ENCODE data around the gene EIF3I.
A peak's percentile ranks its signal among the peaks of the same experiment; 100 is the strongest.

Gene EIF3I

DNA sequence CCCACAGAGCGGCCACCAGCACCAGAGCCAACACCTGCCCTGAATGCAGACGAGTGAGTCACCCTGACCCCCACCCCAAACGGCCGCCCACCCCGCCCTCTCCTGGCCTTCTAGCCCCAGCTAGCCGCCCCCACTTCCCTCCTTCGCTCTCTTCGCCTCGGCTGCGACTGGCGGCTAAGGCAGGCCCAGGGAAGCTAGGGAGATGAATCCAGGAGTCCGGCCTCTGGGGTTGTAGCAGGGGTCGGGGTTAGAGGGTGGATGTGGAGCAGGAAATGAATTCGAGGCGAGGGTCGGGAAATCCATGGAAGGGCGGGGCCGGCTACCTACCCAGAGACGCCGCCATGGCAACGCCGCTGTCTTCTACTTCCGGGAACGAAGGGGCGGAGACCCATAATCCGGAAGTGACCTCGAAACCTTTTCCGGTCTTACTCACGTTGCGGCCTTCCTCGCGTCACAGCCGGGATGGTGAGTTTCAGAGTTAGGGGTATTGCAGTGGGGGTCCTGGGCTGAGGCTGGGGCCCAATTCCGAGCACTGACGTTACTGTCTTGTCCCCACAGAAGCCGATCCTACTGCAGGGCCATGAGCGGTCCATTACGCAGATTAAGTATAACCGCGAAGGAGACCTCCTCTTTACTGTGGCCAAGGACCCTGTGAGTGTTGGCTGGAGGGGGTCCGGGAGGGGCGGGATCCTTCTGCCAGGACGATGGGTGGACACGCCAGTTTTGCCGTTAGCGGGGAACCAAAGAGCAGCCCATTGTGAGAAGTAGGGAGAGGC is at the start of gene EIF3I, which contains the start of gene TMEM234:
TSS of gene EIF3I (plus strand) at position 428 of the 776 bp plus-strand sequence. CDS start at position 463, 35 bp downstream.
TSS of gene TMEM234 (minus strand) at position 374 of the 776 bp plus-strand sequence. CDS start at position 343, 31 bp downstream.
- DNase-seq = peak; percentile 87

DNA sequence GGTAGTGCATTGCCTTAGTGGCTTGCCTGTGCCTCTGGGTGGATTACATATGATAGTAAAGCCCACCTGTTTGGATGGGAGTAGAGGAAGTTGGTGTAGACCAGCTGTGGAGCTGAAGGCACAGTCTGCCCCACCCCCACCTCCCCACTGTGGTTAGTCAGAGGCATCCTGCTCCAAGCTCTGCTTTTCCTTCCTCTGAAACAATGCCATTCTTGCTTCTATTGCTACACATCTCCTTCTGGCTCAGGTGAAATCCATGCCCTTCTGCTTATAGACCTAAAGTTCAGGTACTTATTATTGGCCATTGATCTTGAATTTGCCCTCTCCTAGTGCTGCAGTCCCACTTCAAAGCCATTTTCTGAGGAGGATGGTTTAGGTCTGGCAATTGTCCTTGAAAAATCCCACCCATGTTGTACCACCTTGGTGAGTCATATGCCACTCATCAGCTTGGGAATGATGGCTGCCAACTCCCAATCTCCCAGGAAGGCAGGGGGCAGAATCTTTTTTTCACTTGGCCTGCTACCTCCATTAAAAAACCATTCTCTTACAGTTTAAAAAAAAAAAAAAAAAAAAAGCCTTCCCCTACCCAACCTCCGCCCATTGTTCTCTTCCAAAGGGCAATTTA is 49.5 kb upstream of the EIF3I start:
- no peak for DNase-seq

DNA sequence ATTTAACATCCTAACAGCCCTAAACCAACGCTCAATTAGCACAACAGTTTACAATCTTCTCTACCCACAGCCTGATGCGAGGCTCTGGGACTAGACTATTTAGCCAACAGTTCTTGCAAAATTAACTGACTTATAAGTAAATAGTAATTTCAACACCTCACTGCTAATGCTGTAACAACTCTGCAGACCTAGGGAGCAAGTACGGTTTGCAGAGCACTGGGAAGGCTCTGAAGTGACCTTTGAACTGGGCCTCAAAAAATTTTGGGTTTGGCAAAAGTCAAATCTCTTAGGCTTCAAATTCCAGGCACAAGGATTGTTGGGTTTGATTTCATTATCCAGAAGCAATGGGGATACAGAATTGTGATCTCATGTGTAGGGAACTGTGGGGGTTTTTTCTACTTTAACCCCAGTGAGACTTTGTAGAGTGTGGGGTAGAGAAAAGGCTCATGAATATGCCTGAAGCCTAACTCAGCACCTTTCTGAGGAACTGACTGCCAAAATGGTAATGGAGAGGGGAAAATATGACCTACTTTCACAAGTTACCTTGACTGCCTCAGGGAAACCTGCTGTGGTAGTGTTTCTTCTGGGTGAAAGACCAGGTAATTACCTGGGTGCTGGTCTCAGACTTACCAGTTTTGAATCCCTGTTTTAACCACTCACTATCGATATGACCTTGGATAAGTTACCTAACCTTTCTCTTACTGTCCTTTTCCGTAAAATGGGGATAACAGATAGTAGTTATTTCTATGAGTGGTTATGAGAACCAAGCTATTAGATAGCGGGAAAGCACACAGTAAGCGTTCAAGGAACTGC is 43.6 kb upstream of the EIF3I start:
- DNase-seq = no peak

DNA sequence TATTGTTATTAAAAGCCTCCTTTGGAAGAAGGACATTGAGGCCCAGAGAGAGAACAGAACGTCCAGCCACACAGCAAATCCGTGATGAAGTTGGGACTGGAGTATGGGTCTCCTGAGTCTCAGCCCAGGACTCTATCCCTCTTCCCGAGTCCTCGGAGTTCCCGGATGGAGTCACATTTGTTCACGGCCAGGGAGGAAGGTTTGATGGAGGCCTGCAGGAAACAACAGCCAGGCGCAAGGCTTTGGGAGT is 43.1 kb upstream of the EIF3I start:
- no peak for DNase-seq

DNA sequence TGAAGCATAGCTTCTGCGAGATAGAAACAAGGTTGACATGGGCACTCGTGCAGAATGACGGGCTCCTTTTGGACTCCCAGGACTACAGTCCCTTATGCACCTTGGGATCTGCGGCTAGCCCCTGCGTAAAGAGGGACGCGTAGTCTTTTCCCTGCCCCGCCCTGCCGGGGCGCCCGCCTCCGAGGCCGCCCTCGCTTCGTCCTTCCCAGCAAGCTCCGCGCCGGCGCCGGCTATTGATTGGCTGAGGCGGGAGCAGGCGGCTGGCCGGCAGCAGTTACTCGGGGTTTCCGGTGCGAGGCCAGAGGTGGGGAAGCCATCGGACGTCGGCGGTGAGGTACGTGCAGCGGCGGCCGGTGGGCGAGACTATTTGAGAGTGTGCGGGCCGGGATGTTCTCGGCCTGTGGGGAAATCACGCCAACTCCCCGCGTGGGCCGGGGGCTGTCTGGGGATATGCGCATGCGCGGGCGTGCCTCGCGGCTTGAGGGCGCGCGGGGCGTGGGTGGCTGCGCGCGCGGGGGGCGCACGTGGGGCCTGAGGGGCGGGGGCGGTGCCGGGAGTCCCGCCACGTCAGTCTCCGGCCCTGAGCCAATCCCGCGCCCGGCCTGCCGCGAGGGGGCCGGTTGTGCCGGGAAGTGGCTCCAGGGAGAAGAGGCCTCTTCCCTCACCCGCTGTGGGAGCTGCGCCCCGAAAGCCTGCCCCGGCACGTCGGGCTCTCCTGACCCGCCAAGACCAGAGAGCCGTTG is 42.6 kb upstream of the EIF3I start, which contains the start of gene TXLNA:
TSS of gene TXLNA (plus strand) at position 233 of the 743 bp plus-strand sequence. CDS start 671 bp downstream, outside the sequence.
- DNase-seq = peak; percentile 89

DNA sequence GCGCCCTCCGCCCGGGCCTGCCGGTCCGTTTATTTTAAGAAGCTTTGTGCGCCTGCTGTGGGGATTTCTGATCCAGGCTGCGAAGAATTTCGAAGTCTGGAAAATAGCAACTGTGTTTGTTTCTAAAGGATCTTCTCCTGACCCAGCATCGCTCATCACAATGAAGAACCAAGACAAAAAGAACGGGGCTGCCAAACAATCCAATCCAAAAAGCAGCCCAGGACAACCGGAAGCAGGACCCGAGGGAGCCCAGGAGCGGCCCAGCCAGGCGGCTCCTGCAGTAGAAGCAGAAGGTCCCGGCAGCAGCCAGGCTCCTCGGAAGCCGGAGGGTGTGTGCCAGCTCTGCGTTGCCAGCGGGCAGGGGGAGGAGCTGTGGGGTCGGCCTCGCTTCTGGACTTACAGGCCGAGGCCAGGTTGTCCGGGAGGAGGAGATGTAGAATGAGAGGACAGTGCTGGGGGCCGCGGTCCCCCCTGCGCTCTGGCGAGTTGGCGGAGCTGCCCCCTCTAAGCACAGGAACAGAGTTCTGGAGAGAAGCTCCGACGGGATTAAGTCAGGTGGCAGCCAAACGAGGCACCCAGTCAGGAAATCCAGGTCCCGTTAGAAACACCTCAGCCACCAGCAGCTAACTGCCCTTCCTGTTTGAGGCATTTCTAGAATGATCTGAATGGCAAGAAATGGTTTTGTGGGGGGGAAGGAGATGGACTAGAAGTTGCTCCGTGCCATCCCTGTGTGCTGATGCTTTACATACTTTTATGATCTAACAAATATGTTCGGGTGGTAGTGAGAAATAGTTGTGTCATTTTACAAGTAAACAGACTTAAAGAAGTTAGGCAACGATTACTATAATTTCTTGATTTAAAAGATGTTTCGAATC is 41.8 kb upstream of the EIF3I start:
- DNase-seq = peak; percentile 33

DNA sequence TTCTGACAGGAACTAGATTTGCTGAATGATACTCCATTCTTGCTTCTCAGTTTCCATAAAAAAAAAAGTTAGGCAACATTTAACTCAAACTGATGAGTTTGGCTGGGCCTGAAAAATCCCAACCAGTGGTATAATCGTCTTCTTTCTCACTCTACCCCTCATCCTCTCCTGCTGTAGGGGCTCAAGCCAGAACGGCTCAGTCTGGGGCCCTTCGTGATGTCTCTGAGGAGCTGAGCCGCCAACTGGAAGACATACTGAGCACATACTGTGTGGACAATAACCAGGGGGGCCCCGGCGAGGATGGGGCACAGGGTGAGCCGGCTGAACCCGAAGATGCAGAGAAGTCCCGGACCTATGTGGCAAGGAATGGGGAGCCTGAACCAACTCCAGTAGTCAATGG is 41.1 kb upstream of the EIF3I start:
- DNase-seq = no peak

DNA sequence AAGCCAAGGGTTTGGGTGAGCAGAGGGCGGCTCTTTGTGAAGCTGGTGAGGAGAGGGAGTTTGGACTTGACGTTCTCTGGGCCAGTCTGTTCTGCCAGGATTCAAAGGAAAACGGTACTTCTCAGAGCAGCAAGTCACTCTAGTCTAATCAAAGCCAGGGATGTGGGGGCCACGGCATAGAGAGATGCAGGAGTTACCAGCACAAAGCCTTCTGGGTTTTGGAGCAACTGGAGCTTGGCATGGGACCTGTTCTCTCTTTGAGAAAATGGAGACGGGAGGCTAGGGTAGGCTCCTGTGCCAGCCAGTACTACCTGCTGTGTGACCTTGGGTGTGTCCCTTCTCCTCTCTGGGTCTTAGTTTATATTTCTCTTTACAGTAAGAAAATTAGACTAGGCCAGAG is 40.6 kb upstream of the EIF3I start:
- no peak for DNase-seq

DNA sequence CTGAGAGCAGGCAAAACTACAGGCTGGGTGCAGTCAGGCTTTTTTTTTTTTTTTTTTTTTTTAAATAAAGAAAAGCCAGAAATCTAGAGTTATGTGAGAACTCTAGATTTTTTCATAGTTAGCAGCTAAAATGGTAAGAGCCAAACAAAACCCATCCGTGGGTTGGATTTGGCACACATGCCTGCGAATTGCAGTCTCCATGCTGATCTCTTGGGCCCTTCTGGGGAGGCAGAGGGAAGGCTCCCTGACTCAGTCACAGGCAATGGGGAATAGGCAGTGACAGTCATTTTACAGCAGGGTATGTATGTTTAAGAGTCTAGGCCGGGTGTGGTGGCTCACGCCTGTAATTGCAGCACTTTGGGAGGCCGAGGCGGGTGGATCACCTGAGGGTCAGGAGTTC is 40.1 kb upstream of the EIF3I start:
- no peak for DNase-seq

DNA sequence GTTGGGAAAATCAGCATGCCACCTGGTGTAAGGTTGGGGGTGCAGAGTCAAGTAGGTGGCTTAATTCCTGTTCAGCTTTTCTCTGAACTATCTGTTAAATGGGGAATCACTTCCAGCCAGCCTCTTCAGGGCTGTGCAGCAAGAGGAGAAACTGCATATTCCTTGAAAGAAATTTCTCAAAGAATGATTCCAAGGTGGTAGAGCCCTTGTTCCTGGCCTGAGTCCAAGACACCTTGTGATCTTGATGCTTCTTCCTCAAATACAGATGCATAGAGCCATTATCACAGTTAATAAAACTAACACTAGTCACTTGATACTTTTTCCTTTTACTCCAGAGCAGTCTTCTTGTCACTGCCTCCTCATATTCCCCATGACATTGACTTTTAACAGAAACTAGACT is 37.6 kb upstream of the EIF3I start:
- DNase-seq = no peak

DNA sequence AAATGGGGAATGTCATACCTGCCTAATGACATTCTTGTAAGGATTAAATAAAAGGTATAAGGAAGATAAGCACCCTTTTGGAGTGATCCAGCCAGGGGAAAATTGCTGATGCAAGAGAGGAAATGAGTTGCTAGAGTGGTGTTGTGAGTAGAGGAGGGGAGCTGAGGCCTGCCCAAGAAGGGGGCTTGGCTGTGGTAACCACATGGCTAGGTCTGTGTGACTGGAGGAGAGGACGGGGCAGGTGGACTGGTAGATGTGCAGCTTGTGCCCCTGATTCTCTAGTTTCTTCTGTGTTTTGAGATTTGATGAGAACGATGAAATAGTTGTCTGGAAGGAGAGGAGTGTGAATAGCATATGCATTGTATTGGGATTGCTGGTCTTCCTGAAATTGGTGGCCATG is 36.1 kb upstream of the EIF3I start:
- DNase-seq = no peak

DNA sequence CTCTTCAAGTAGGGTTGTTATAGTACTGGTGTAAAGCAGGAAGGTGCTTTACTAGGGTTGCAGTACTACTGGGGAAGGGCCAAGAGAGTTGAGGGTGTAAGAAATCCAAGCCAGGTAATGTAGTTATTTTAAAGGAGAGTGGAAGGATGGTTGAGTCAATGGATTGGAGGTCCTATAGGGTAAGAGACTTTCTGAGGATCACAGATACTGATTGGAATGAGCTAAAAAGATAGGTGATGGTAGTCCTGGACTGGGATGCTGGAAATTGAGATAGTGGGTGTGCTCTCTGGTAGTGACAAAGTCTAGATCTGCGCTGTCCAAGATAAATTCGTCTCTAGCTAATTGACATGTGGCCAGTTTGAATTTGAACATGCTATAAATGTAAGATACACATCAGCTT is 35.7 kb upstream of the EIF3I start:
- DNase-seq = no peak

DNA sequence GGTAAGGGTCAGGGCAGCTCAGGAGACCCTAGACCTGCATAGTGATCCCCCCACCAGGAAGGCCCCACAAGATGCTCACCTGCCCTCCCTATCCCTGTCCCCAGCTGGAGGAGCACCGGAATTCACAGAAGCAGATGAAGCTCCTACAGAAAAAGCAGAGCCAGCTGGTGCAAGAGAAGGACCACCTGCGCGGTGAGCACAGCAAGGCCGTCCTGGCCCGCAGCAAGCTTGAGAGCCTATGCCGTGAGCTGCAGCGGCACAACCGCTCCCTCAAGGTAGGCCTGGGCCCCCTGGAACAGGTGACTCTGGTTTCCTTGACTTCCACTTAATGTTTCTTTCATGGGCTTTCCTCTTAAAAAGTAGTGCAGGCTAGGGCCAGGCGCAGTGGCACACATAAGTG is 34.4 kb upstream of the EIF3I start:
- DNase-seq = no peak

DNA sequence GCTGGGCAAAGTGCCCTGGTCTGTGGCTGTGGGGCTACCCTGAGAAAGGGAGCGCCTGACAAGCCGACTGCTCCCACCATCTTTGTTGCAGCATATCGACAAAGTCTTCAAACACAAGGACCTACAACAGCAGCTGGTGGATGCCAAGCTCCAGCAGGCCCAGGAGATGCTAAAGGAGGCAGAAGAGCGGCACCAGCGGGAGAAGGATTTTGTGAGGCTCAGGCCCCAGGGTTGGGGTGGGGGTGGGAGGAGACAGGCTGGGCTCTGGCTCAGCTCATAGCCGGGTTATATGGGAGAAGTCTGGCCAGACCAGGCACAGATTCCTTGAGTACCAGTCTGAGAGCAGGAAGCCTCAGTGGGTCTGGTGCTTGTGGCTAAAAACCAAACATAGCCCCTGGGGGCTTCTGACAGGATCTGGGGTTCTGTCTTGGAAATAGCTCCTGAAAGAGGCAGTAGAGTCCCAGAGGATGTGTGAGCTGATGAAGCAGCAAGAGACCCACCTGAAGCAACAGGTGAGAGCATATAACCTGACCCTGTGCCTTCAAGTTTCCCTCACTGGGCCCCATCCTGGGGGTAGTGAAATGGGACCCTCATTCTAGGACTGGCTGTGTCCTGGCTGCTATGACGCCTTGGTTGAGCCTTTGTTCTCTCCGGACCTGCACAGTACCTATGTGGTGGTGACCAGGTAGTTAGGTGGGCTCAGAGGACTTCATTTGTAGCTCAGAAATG is 29.8 kb upstream of the EIF3I start:
- no peak for DNase-seq

DNA sequence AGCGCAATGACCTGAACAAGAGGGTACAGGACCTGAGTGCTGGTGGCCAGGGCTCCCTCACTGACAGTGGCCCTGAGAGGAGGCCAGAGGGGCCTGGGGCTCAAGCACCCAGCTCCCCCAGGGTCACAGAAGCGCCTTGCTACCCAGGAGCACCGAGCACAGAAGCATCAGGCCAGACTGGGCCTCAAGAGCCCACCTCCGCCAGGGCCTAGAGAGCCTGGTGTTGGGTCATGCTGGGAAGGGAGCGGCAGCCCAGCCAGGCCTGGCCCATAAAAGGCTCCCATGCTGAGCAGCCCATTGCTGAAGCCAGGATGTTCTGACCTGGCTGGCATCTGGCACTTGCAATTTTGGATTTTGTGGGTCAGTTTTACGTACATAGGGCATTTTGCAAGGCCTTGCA is 27.2 kb upstream of the EIF3I start:
- no peak for DNase-seq

DNA sequence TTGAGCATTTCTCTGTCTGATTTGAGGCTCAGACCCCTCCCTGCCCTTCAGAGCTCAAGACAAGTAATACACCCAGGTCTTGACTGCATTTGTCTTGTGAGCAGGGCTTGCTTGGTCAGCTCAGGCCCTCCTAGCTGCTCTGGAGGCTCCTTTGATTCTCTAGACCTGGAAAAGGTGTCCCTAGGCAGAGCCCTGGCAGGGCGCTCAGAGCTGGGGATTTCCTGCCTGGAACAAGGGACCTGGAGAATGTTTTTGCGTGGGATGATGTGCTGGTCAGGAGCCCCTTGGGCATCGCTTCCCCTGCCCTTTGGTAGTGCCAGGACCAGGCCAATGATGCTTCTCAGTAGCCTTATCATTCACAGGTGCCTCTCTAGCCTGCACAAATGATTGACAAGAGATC is 26.7 kb upstream of the EIF3I start:
- no peak for DNase-seq

DNA sequence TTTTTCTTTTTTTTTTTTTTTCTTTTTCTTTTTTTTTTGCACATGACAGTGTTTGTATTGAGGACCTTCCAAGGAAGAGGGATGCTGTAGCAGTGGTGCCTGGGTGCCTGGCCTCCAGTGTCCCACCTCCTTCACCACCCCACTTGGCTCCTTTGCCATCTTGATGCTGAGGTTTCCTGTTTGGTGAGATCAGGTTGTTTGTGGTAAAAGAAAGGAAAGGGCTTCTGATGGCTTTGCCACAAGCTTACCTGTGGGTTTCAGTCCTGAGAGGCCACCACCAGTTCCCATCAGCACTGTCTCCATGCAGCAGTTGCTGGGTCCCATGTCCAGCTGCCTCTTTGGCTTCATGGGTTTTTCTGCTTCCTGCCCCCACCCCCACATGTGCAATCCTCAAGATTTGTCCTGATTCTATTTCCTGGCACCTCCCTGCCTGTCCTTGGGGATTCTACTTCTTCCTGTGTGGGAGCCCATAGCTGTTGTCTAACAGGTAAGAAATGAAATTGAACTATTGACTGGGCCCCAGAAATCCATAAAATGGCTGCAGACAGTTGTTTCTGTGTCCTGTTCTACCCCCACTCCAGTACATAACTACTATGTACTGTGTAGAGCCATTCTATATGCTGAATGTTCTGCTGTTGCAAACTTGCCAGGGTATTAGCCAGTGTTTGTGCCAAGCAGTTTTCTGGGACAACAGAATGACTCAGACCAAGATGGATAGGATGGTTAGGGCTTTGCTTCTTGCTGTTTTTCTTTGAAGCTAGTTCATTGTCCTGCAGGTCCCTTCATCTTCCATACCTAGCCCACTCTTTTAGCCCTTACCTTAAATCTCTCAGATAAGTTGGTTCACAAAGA is 26.0 kb upstream of the EIF3I start:
- DNase-seq = no peak

DNA sequence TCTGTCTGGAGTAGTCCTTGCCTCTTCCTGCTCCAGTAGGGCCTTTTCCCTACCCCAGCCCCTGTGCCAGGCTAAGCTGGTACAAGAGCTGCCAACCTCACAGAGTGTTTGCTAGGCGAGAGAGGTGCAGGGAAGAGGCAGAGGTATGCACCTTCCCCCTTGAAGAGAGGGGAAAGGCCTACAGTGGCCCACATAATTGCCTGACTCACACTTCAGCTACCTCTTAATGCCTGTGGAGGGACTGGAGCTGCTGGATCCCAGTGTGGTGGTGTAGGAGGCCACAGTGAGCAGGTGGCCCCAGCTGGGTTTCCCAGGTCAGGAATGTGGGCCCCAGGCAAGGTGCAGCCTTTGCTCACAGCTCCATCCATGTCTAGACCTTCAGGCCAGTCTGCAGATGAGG is 25.1 kb upstream of the EIF3I start:
- no peak for DNase-seq

DNA sequence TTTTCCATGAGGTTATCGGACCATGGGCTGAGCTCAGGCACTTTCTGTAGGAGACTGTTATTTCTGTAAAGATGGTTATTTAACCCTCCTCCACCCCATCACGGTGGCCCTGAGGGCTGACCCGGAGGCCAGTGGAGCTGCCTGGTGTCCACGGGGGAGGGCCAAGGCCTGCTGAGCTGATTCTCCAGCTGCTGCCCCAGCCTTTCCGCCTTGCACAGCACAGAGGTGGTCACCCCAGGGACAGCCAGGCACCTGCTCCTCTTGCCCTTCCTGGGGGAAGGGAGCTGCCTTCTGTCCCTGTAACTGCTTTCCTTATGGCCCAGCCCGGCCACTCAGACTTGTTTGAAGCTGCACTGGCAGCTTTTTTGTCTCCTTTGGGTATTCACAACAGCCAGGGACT is 24.4 kb upstream of the EIF3I start:
- DNase-seq = no peak

DNA sequence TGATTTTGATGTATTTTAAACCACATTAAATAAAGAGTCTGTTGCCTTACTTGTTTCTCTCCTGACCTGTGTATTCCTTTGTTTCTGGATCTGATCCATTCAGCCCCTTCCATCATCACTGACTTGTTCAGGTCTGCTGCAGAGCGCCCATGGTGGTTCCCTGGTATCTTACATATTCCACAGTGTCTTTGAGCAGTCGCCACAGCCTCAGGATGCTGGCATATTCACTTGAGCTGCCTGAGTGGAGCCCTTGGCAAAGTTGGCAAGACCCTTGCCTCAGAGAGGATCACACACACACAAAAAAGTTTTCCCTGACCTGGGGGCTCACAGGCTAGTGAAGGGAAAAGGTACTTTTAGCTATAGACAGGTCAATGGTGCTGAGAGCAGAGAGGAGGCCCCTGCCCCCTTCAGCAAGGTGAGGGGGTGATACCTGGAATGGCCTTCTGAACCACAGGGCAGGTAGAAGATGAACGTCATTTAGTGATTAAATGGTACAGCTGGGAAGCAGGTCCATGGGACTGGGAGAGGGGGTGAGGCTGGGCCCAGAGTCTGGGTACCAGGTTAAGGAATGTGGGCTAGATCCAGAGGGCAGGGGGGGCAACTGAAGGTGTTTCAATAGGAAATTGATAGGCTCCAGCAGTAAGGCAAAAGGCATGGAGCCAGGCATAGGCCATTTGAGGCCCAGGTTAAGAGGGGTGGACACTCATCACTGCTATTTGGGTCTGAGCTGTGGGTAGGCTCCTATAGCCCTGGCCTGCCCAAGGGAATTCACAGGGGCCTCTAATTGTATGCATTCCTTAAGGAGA is 23.8 kb upstream of the EIF3I start:
- no peak for DNase-seq
